Putamen (tissue), 1 donor: ENCODE results near the gene AKR1C8.
"Not testable (repeated sequence)": the region's sequence is repeated elsewhere in the genome, so short reads cannot be mapped to it uniquely, and the experiment has no call there.

Experiments used
- DNase-seq: peaks from one replicate; pipeline ENCODE4 v3.0.0-alpha.2; 2016; ENCODE audit warnings: low spot score

Gene AKR1C8

GRCh38 chr10:5168897-5169420 is 16.0 kb downstream of the AKR1C8 start:
- no peak for DNase-seq

- no peak for DNase-seq
Measured at GRCh38 chr10:5165738-5166137, 19.2 kb downstream of the AKR1C8 start.

GRCh38 chr10:5163487-5163886 is 21.5 kb downstream of the AKR1C8 start:
- DNase-seq: no peak

DNA sequence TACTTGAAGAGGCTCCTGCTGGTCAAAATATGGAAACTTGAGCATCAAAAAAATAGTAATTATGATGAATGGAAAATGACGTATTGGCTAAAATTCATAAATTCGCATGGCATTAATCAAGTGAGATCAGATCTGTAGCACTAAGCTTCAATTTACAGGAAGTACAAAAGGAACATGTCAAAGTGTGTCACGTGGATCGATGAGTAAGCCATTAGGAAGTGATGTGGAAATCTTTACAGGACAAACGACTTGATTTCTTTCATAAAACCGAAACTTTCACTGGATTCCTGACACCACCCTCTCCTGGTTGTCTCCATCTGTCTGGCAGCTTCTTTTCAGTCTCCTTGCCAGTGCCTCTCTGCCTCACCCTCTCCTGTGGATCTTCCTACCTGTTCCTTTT is 25.8 kb downstream of the AKR1C8 start:
- no peak for DNase-seq

DNA sequence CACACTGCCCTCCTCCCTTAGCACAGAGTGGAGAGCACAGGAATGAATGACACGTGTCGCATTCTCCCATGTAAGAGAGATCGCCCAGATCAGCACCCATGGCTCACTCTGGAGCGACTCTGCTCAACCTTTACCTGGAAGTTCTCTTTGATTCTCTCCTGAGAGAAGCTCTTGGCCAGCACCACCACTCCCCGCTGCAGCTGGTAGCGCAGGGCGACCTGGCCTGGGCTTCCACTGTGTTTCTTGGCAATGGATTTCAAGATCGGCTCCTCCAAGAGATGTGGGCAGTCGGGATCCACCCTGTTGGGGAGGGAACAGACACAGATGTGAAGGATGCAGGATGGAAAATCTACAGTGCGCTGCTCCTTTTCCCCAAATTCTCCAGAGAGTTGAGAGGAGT is 27.4 kb downstream of the AKR1C8 start:
- DNase-seq: no peak

- no peak for DNase-seq
Measured at GRCh38 chr10:5155951-5156350, 29.0 kb downstream of the AKR1C8 start.

DNA sequence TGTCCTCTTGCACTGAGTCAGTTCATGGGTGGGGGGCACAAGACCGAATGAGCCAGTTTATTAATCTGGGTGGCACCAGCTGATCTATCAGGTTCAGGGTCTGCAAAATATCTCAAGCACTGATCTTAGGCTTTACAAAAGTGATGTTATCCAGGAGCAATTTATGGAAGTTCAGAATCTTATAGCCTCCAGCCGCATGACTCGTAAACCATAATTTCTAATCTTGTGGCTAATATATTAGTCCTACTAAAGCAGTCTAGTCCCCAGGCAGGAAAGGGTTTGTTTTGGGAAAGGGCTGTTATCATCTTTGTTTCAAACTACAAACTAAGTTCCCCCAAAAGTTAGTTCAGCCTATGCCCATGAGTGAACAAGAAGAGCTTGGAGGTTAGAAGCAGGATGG is 33.9 kb downstream of the AKR1C8 start:
- DNase-seq: no peak

DNA sequence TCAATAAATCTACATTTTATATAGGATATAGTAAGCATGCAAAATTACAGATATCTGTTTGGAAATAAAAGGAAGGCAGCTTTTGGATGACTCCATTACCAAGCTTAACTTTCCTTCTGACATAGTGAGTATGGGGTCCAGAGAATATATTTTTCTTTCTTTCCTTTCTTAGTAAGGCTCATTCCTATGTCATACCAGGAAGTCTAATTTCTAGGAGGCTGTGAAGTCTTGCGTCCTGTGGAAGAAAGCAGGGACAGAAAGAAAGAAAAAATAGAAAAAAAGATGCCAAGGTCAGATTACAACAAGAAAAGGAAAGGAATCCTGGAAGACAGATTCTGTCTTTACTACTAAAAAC is 36.3 kb downstream of the AKR1C8 start:
- DNase-seq: no peak

DNA sequence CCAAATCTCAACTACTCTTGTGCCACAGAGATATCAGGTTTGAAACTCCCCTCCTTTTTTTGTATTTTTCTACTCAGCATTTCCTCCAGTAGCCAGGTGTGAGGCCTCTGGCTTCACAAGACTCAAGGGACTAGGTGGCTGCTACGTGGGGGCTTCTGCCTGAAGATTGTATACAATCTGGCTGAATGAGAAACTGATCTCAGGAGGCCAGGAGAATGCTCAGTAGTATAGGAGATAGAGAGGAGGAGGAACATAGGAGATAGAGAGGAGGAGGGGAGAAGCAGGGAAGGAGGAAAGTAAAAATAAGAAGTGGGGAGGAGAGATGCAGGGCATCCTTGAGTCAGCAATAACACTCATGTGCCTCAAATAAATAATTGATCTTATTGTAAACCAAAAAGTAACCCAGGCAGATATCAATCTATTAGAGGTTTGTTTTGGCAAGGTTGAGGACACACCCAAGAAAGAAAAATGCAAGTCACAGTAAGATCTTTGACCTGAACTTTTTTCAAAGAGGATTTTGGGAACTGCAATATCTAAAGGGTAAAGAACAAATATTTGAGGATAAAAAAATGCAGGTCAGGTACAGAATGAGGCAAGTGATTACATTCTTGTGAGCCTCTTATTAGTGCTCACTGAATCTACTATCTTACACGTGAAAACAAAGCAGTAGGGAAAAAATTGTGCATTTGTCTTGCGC is 36.8 kb downstream of the AKR1C8 start:
- DNase-seq: no peak

- DNase-seq: no peak
Measured at GRCh38 chr10:5147255-5147980, 37.5 kb downstream of the AKR1C8 start.

DNA sequence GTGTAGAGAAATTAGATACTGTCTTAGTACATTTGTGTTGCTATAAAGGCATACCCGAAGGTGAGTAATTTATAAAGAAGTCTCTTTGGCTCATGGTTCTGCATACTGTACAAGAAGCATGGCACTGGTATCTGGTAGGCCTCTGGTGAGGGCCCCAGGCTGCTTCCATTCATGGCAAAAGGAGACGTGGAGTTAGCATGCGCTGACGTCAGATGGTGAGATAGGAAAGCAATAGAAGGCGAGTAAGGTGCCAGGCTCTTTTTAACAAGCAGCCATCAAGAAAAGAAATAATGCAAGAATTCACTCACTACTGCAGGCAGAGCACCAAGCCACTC is 38.1 kb downstream of the AKR1C8 start:
- no peak for DNase-seq

DNA sequence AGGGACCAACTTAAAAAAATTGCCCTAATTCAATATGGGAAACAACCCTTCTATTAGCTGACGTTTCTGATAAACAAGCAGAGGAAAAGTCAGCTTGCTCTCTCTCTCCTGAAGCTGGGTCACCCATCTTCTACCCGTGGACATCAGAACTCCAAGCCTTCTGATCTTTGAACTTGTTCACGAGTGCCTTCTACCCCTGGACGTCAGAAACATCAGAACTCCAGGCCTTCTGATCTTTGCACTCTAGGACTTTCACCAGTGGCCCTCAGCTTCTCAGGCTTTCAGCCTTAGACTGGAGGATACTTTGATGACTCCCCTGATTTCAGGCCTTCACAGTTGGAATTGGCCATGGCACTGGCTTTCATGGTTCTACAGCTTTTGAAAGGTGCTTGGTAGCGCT is 41.8 kb downstream of the AKR1C8 start:
- no peak for DNase-seq

DNA sequence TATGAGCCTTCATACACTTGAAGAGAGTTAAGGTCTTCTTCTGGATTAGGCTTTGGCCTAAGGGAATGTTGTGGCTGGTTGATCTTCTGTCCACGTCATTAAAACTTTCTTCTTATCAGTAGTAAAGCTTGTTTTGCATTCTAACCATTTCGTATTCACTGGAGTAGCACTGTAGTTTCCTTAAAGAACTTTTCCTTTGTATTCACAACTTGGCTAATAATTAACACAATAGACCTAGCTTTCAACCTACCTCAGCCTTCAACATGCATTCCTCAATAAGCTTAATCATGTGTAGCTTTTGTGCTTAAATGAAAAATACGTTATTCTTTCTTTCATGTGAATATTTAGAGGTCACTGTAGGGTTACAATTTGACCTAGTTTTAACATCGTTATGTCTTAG is 42.8 kb downstream of the AKR1C8 start:
- no peak for DNase-seq

GRCh38 chr10:5137699-5138098 is 47.3 kb downstream of the AKR1C8 start:
- DNase-seq: not testable (repeated sequence)

GRCh38 chr10:5136468-5137087 is 48.4 kb downstream of the AKR1C8 start:
- no peak for DNase-seq

DNA sequence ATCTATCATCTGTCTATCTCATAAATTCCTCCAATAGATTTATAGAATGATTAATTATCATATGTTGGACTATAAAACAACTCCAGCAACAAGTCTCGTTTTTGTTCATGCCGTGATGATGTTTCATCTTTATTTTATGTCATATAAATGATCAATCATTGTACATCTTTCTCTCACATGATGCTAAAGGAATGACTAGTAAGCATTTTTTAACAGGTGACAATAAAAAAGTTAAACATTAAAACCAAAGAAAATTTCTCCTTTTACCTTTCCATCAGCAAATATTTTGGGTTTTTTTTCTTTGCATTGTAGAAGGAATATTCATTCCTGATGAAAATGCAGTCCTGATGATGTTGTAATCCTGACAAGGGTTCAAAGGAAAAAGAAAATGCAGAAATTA is 49.4 kb downstream of the AKR1C8 start:
- no peak for DNase-seq

DNA sequence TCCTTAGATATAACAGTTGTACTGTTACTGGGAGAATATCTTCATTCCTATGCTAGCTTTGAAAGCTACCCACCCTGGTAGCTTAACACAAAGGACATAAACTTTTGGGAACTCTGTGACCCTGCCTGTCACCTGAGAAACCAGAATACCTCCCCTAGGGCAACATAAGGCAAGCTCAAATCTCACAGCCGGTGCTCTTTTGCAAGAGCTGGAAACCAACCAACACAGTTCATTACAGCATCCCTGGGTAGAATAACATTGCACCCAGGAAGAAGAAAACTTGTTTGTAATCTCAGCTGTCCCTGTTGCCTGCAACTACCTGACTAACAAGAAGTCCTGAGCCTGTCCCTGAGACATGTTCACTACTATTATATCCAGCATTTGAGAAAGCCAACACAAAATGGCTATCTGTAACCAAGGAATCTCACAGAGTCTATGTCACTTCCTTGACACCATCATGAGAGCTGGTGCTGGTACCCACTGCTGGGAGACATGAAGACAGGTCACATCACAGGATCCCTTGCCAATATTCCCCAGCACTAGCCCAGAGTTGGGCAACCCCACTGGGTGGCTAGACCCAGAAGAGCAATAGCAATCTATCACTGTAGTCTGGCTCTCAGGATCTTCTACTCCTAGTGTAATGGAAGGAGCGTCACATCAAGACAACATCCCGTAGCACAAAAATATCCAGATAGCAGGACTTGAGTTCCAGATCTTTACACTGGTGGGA is 59.5 kb downstream of the AKR1C8 start:
- DNase-seq: no peak

DNA sequence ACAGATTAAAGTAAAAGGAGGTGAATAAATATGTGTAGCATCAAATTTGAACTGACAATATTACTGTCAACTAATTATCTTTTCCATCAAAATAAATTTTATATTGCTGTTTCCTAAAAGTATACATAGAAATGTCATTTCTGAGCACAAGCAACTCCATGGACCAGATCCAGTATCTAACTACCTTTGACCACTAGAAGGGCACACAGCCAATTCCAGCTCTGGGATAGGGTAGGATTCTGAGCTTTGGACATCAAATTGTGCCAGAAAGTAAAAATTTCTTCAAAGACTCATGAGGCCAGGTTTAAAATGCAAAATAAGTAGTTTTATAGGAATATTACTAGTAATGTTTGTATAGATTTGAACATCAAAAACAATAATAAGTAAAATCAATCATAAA is 61.1 kb downstream of the AKR1C8 start:
- no peak for DNase-seq

- not testable (repeated sequence) for DNase-seq
Measured at GRCh38 chr10:5119997-5120396, 65.0 kb downstream of the AKR1C8 start.

GRCh38 chr10:5117026-5117425 is 67.9 kb downstream of the AKR1C8 start:
- no peak for DNase-seq

DNA sequence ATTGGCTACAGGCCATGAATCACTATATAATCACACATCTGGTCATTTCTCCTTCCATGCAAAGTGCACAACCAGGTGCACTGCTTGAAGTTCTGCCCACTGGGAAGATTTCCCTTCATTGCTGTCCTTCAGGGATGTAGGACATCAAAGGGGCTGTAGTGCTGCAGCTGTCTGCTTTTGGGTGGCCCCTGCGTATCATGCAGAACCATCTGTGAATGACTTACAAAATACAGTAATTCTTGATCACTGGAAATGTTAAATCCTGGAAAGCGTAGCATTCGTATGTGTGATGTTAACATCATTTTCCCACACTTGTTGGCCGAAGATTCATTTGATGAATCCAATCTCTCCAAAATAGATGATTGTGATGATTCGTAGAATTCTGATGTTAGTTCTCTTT is 68.3 kb downstream of the AKR1C8 start:
- DNase-seq: no peak

DNA sequence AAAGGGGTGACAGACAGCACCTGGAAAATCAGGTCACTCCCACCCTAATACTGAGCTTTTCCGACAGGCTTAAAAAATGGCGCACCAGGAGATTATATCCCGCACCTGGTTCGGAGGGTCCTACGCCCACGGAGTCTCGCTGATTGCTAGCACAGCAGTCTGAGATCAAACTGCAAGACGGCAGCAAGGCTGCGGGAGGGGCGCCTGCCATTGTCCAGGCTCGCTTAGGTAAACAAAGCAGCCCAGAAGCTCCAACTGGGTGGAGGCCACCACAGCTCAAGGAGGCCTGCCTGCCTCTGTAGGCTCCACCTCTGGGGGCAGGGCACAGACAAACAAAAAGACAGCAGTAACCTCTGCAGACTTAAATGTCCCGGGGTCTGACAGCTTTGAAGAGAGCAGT is 75.1 kb downstream of the AKR1C8 start:
- not testable (repeated sequence) for DNase-seq
